ENCODE measurements around the gene TNFRSF11A. TPM values are rescaled to one million over a fixed set of nuclear protein-coding genes. Genes with fewer than 3 reads are reported as not detected.

Gene TNFRSF11A
- polyA plus RNA-seq, 1 donor from 2014 or later = not detected

DNA sequence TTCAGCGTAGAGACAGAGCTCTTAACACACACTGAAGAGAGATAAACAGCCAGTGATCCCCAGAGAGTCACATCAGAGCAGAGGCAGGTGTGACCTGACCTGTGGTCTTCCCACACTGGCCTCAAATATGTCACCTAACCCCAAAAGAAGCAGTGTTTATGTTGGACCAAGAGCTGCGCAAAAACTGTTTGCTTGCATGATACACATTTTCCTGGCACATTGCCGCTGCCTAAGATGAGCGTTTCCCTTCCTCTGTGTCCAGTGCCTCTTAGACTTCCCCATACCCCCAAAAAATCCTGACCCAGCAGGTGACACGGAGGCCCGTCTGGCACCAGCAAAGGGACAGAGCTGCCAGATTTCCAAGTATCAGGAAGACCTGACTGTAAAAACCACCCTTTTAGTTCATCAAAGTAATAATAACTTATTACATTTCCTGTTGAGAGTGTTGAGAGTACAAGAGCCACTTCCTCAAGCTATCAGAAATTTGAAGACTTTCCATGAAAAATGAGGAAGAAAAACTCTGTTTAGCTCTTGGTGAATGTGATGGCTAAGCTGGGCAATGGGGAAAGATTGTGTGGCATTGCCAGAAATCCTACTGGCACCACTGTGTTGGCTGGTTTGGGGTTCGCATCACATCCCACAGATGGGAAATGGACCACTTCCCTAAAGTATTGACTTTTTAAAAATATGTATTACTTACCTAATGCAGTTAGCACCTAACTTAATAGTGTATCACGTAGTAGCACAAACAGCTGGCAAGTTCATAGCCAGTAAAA is 6.7 kb downstream of the TNFRSF11A start:
- no peak overlapping the region for H3K27ac ChIP-seq (ENCODE audit: low read length)
- no peaks in the 10 kb centered on the region for H3K36me3 ChIP-seq (ENCODE audit: insufficient read depth, low read length)
- TF ChIP-seq MXI1 (conservative IDR thresholded peaks at IDR 0.05; ENCODE audit: poor library complexity, severe bottlenecking) (no peak), EZH2 (IDR thresholded peaks at IDR 0.05; ENCODE audit: borderline replicate concordance, insufficient read depth, low read length, poor library complexity, severe bottlenecking) (no peak)
- no peaks in the 10 kb centered on the region for H3F3A ChIP-seq (ENCODE audit: insufficient read depth, low read length, poor library complexity, severe bottlenecking)
- H3K27me3 ChIP-seq (ENCODE audit: insufficient read depth, low read depth, low read length) = peaks cover 20% of the 10 kb centered on the region
- H2AFZ ChIP-seq (ENCODE audit: low read depth, low read length) = no peak overlapping the region
- no peak overlapping the region for H3K9ac ChIP-seq (ENCODE audit: low read length)
- H4K20me1 ChIP-seq (ENCODE audit: insufficient read depth) = no peaks in the 10 kb centered on the region
- H3K9me3 ChIP-seq (ENCODE audit: low read length) = no peaks in the 10 kb centered on the region
- H3K4me2 ChIP-seq (ENCODE audit: low read length) = no peak overlapping the region
- no peaks in the 10 kb centered on the region for H3K79me2 ChIP-seq (replicated peaks; ENCODE audit: insufficient read depth, low read length)
- no peak overlapping the region for H3K4me3 ChIP-seq (ENCODE audit: low read length)
- no peaks in the 10 kb centered on the region for H3K9me2 ChIP-seq (ENCODE audit: insufficient read depth, low read length)

DNA sequence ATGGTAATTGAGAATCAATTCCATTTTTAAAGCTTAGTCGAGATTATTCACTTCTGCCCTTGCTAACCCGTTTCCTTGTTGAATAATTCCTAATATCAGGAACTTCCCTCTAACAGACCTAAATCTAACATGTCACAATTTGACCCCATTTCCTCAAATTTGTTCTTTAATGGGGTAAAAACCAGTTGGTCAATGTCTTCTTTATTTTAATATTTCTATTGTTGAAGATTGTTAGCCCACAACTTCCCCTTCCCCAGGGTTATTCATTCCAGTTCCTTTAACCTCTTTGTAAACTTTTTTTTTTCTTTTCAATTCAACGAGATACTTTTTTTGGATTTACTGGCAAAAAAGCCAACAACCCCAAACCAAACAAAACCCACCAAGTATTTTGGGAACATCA is 7.3 kb downstream of the TNFRSF11A start:
- no peaks in the 10 kb centered on the region for H4K20me1 ChIP-seq (ENCODE audit: insufficient read depth)
- H3K27me3 ChIP-seq (ENCODE audit: insufficient read depth, low read depth, low read length) = peaks cover 13% of the 10 kb centered on the region
- no peaks in the 10 kb centered on the region for H3K79me2 ChIP-seq (replicated peaks; ENCODE audit: insufficient read depth, low read length)
- H3K9me2 ChIP-seq (ENCODE audit: insufficient read depth, low read length) = no peaks in the 10 kb centered on the region
- TF ChIP-seq POLR2AphosphoS5 (IDR thresholded peaks at IDR 0.05) = no peak
- no peak for TF ChIP-seq SMC3 (conservative IDR thresholded peaks at IDR 0.05; ENCODE audit: poor library complexity)
- TF ChIP-seq, protein P1, sequence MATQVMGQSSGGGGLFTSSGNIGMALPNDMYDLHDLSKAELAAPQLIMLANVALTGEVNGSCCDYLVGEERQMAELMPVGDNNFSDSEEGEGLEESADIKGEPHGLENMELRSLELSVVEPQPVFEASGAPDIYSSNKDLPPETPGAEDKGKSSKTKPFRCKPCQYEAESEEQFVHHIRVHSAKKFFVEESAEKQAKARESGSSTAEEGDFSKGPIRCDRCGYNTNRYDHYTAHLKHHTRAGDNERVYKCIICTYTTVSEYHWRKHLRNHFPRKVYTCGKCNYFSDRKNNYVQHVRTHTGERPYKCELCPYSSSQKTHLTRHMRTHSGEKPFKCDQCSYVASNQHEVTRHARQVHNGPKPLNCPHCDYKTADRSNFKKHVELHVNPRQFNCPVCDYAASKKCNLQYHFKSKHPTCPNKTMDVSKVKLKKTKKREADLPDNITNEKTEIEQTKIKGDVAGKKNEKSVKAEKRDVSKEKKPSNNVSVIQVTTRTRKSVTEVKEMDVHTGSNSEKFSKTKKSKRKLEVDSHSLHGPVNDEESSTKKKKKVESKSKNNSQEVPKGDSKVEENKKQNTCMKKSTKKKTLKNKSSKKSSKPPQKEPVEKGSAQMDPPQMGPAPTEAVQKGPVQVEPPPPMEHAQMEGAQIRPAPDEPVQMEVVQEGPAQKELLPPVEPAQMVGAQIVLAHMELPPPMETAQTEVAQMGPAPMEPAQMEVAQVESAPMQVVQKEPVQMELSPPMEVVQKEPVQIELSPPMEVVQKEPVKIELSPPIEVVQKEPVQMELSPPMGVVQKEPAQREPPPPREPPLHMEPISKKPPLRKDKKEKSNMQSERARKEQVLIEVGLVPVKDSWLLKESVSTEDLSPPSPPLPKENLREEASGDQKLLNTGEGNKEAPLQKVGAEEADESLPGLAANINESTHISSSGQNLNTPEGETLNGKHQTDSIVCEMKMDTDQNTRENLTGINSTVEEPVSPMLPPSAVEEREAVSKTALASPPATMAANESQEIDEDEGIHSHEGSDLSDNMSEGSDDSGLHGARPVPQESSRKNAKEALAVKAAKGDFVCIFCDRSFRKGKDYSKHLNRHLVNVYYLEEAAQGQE (IDR thresholded peaks at IDR 0.05; ENCODE audit: borderline replicate concordance) = no peak
- TF ChIP-seq EP300 (conservative IDR thresholded peaks at IDR 0.05; ENCODE audit: poor library complexity, severe bottlenecking) = no peak
- no peak for TF ChIP-seq RAD21 (conservative IDR thresholded peaks at IDR 0.05)
- no peak for TF ChIP-seq TAF1 (IDR thresholded peaks at IDR 0.05; ENCODE audit: low read depth)
- TF ChIP-seq, protein P2, sequence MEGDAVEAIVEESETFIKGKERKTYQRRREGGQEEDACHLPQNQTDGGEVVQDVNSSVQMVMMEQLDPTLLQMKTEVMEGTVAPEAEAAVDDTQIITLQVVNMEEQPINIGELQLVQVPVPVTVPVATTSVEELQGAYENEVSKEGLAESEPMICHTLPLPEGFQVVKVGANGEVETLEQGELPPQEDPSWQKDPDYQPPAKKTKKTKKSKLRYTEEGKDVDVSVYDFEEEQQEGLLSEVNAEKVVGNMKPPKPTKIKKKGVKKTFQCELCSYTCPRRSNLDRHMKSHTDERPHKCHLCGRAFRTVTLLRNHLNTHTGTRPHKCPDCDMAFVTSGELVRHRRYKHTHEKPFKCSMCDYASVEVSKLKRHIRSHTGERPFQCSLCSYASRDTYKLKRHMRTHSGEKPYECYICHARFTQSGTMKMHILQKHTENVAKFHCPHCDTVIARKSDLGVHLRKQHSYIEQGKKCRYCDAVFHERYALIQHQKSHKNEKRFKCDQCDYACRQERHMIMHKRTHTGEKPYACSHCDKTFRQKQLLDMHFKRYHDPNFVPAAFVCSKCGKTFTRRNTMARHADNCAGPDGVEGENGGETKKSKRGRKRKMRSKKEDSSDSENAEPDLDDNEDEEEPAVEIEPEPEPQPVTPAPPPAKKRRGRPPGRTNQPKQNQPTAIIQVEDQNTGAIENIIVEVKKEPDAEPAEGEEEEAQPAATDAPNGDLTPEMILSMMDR (IDR thresholded peaks at IDR 0.05; ENCODE audit: poor library complexity, severe bottlenecking) = no peak
- TF ChIP-seq MXI1 (conservative IDR thresholded peaks at IDR 0.05; ENCODE audit: poor library complexity, severe bottlenecking) = no peak
- TF ChIP-seq EZH2 (IDR thresholded peaks at IDR 0.05; ENCODE audit: borderline replicate concordance, insufficient read depth, low read length, poor library complexity, severe bottlenecking) = no peak
- H3F3A ChIP-seq (ENCODE audit: insufficient read depth, low read length, poor library complexity, severe bottlenecking) = no peaks in the 10 kb centered on the region
- H3K36me3 ChIP-seq (ENCODE audit: insufficient read depth, low read length) = no peaks in the 10 kb centered on the region
- no peak overlapping the region for H3K4me2 ChIP-seq (ENCODE audit: low read length)
- no peaks in the 10 kb centered on the region for H3K9me3 ChIP-seq (ENCODE audit: low read length)
- H3K4me3 ChIP-seq (ENCODE audit: low read length) = no peak overlapping the region
- no peak overlapping the region for H3K9ac ChIP-seq (ENCODE audit: low read length)
- H2AFZ ChIP-seq (ENCODE audit: low read depth, low read length) = no peak overlapping the region
- H3K27ac ChIP-seq (ENCODE audit: low read length) = no peak overlapping the region

All from neural cell (in vitro differentiated cells).